ENCODE results near the gene ADGRG3.

Gene ADGRG3

GRCh38 chr16:57630931-57631845 lies 36.9 kb upstream of the ADGRG3 start:
- no peak for DNase-seq (ENCODE audit: low read depth in 2 of 2)

- no peak for DNase-seq (ENCODE audit: low read depth in 2 of 2)
These were observed 35.5 kb upstream of the ADGRG3 start for GRCh38 chr16:57632568-57632967.

GRCh38 chr16:57633383-57634064 lies 34.6 kb upstream of the ADGRG3 start:
- DNase-seq (ENCODE audit: low read depth in 2 of 2): no peak

- no peak for DNase-seq (ENCODE audit: low read depth in 2 of 2)
These were observed 33.9 kb upstream of the ADGRG3 start for GRCh38 chr16:57634171-57634570.

- DNase-seq (ENCODE audit: low read depth in 2 of 2): no peak
These were observed 32.6 kb upstream of the ADGRG3 start for GRCh38 chr16:57635266-57636097.

- DNase-seq (ENCODE audit: low read depth in 2 of 2): no peak
These were observed 31.9 kb upstream of the ADGRG3 start for GRCh38 chr16:57636184-57636583.

- no peak for DNase-seq (ENCODE audit: low read depth in 2 of 2)
These were observed 31.1 kb upstream of the ADGRG3 start for GRCh38 chr16:57637020-57637419.

GRCh38 chr16:57637424-57637823 lies 30.7 kb upstream of the ADGRG3 start:
- DNase-seq (ENCODE audit: low read depth in 2 of 2): no peak

- DNase-seq (ENCODE audit: low read depth in 2 of 2): no peak
These were observed 30.1 kb upstream of the ADGRG3 start for GRCh38 chr16:57637965-57638364.

GRCh38 chr16:57638381-57638780 lies 29.7 kb upstream of the ADGRG3 start:
- no peak for DNase-seq (ENCODE audit: low read depth in 2 of 2)

- no peak for DNase-seq (ENCODE audit: low read depth in 2 of 2)
These were observed 28.8 kb upstream of the ADGRG3 start for GRCh38 chr16:57639172-57639887.

- DNase-seq (ENCODE audit: low read depth in 2 of 2): no peak
These were observed 27.9 kb upstream of the ADGRG3 start for GRCh38 chr16:57640185-57640584.

- DNase-seq (ENCODE audit: low read depth in 2 of 2): no peak
These were observed 27.5 kb upstream of the ADGRG3 start for GRCh38 chr16:57640612-57641011.

GRCh38 chr16:57642160-57643135 lies 25.7 kb upstream of the ADGRG3 start:
- DNase-seq (ENCODE audit: low read depth in 2 of 2): no peak

- no peak for DNase-seq (ENCODE audit: low read depth in 2 of 2)
These were observed 24.8 kb upstream of the ADGRG3 start for GRCh38 chr16:57643147-57643874.

- DNase-seq (ENCODE audit: low read depth in 2 of 2): no peak
These were observed 24.2 kb upstream of the ADGRG3 start for GRCh38 chr16:57643910-57644309.

- no peak for DNase-seq (ENCODE audit: low read depth in 2 of 2)
These were observed 23.6 kb upstream of the ADGRG3 start for GRCh38 chr16:57644383-57645014.

GRCh38 chr16:57645169-57645568 lies 22.9 kb upstream of the ADGRG3 start:
- no peak for DNase-seq (ENCODE audit: low read depth in 2 of 2)
